SW 1271 (cell line): ENCODE measurements around the gene CRHR2.
A peak's percentile ranks its signal among the peaks of the same experiment; 100 is the strongest.

Experiments used
- DNase-seq, 2 experiments: peaks; one replicate each; lab custom pipeline; 2025; lab: John Stamatoyannopoulos, UW

Gene CRHR2

DNA sequence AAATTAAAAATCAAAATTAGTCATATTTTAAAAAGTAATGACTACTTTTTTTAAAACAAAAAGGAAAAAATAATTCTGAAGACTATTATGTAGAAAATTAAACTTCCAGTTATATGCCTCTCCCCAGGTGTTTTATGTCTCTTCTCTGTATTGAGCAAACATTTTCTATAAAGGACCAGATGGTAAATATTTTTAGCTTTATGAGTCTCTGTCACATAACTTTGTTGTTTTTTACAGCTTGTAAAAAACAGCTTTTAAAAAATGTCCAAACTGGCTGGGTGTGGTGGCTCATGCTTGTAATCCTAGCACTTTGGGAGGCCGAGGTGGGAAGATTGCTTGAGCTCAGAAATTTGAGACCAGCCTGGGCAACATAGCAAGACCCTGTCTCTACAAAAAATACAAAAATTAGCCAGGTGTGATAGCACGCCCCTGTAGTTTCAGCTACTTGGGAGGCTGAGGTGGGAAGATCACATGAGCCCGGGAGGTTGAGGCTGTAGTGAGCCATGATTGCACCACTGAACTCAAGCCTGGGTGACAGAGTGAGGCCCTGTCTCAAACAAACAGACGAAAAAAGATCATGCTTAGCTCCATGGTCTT, 64.1 kb downstream of the CRHR2 start:
- no peak for DNase-seq

DNA sequence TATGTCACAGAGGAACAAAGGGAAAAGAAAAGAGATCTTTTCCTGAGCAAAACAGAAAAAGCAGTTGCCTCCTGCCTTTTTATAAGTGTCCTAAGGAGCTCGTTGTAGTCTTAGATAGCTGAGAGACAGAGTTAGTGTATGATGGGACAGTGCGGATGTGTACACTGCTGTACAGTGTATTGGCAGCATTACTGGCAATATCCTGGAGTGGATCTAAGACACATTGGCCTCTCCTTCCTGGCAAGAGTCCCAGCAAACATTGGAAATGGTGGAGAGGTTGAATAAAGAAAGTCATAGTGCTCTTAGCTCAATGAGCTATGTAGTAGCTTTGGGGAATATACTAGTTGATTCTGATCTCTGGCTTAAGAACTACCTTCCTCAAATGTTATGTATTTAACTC, 64.9 kb downstream of the CRHR2 start:
- DNase-seq, result no peak

DNA sequence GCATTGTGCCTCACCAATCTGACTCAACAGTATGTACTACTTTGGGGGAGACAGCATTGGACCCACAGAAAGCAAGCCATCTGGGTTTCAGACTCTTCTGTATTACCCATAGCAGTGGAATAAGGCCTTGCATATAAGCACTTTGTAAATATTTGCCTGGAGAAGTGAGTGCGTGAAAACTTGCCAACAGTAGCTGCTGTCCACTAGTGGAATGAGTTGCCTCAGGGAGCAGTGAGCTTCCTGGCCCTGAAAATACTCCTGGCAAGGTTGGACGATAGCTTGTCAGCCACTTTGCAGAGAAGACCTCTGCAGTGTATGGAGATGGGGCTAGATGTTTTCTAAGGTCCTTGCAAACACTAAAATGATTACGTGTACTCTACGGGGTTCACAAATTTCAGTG, 65.9 kb downstream of the CRHR2 start:
- DNase-seq, result no peak

DNA sequence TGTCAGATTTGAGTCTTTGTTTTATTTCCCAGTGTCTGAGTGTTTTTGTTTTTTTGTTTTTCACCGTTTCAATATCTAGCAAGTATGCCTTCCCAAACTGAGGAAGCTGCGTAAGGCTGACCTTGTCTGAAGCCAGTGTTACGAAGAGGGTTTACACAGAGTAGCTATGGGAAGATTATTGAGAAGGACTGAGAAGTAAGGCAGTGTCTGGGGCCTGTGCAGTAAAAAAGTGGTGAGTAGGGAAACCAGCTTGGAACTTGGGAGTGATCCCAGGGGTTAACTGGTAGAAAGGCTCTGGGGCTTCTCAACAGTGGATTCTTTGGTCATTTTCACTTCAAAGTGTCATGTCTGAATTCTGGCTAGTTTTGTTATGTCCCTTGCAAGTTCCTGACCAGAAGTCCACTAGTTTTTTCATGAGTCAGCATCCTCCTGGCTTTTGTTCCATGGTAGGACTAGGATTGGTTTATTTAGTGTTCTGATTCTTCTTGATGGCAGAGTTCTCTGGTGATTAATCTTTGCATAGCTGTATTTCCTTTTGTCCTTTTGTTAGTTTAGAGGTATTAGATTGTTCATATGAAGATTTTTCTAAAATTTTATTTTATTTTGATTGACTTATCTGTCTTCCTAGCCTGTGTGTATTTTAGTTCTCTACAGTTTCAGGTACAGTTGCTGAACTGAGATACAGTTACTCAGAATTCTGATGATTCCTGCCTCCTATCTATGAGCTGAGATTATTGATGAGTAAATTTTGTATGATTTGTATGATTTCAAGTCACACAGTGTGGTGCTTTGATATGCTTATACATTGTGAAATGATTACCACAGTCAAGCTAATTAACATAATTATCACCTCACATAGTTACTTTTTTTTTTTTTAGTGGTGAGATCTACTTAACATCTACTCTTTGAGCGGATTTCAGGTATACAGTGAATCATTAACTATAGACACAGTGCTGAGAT, 68.6 kb downstream of the CRHR2 start:
- peak in 1 of 2 experiments; percentile 17 for DNase-seq

DNA sequence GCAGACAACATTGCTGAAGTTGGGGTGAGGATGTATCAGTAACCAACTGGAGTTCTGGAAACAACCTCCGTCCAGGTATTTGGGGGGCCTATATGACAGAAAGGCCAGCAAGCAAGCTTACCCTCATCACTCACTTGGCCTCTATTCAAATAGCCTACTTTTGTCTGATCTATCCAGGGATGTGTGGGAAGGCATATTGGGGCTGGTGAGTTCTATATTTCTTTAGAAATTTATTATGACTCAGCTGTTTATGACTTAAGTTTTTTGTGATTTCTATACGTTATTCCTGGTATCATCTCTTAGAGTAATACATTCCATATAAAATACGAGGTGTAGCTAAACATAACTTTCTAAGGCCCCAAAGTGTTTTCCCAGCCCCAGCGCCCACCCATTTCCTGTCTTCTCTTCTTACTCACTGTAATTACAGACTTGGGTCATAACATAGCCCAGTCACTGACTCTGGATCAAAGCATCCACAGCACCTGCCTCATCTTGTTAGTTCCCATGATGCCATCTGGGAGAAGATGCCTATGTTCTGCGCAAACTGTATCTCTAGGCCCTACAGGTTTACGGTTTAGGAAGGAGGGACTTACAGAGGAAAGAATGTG, 69.5 kb downstream of the CRHR2 start:
- DNase-seq, result no peak

DNA sequence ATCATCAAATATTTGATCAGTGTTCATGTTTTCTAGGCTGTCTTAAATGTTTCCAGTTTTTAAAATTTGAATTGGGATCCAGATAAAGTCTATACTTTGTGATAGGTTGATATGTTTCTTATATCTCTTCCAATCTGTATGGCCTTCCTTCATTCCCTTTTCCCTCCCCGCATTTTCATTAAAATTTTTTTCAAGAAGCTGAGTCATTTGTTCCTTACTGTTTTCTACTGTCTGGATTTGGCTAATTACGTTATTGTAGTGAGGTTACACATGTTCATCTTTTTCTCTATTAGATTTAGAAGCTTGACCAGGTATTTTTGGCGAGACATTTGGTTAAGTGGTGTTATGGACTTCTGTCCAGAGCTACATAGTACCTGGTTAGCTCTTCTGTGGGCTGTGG, 76.4 kb downstream of the CRHR2 start:
- DNase-seq, result no peak

DNA sequence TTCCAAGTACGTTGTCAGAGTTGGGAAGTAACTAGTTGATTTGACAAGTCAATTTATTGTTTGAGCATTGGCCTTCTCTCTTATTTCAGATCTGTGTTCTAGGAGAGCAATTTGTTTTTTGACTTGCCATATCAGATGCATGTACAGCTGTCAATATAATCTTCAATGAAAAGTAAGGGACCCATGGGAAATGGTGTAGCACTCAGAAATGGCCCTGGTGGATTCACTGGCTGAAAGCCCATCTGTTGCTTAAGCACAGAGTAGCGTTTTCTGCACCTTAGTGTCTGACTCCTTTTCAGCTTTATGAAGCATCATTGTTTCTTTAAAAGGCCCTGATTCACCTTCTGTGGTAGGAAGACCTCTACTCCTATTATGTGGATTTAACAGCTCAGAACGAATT, 77.4 kb downstream of the CRHR2 start:
- no peak for DNase-seq
